COLO829 (cell line): ENCODE data around the gene TBXA2R.
A peak's percentile ranks its signal among the peaks of the same experiment; 100 is the strongest.

Experiments
- DNase-seq: peaks from one replicate; pipeline ENCODE4 v3.0.0; 2012; ENCODE audit warnings: low spot score

TBXA2R gene

DNA sequence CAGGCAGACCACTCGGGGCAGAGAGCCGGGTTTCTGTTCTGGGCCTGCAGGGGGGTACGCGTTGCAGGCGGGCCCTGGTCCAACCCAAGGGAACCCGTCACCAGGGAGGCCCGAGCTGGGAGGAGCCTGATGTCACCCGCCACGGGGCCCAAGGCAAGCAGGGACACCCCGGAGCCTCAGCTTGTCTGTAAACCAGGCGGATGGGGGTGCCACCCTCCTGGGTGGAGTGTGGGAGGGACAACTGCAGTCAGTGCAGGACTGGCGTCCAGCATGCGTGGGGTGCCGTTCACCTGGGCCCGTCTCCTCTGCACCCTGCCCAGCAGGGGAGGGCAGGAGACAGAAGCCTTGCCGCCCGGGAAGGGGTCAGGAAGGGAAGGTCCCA, 12.9 kb upstream of the TBXA2R start:
- DNase-seq: no peak

- DNase-seq: no peak
These were observed 12.3 kb upstream of the TBXA2R start for GRCh38 chr19:3618811-3619630.

DNA sequence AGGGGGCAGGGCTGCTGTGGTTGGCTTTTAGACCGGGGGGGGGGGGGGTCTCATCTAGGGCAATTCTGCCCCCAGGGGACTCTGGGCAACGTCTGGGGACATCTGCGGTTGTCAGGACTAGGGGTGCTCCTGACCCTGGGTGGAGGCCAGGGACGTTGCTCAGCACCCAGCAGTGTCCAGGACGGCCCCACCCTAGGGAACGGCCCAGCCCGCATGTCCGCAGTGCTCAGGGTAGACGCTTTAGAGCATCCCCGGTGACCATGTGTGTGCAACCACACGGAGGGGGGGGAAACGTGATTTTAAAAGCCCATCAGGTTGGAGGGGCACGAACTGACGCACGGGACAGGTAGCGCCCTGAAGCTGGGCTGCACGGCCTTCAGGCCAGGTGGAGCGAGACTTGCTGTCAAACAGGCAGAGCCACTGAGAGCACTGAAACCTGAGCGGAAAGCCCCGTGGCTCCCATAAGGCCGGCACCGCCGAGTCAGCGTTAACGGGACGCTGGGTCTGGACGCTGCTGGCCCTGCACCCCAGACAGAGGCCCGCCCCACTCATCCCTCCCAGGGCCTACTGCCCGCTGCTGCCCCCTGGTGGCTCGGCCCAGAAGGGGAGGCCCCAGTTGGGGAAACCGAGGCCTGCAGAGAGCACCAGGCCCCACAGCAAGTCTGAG, 11.6 kb upstream of the TBXA2R start:
- DNase-seq: peak; percentile 69

- no peak for DNase-seq
These were observed 10.8 kb upstream of the TBXA2R start for GRCh38 chr19:3617463-3617862.

DNA sequence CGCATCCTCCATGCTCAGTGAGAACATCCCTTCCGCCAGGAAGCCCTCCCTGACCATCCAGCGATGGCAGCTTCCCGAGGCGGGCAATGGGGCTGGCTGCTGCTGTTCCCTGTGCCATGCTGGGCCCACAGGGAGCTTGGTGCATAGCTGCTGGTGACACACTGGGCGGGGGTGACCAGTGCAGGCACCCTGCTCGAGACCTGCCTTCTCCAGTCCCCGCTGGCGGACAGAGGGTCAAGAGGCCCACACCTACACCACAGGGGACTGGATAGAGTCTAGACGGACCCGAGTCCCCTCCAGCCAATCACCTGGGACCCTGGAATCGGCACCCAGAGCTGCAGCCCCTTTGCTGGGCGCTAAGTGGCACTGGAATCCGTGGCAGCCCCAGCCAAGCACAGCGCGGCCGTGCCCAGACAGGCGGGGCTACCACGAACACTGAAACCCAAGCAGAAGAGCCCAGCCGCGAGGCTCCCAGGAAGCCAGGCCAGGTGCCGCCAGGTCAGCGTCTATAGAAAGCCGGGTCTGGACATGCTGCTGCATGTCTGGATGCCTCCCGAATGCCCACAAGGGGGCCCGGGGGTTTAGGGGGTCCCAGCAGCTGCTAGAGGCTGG, 9.0 kb upstream of the TBXA2R start:
- no peak for DNase-seq

- DNase-seq: no peak
These were observed 8.3 kb upstream of the TBXA2R start for GRCh38 chr19:3614858-3615505.

GRCh38 chr19:3613818-3614661, 7.4 kb upstream of the TBXA2R start:
- no peak for DNase-seq

DNA sequence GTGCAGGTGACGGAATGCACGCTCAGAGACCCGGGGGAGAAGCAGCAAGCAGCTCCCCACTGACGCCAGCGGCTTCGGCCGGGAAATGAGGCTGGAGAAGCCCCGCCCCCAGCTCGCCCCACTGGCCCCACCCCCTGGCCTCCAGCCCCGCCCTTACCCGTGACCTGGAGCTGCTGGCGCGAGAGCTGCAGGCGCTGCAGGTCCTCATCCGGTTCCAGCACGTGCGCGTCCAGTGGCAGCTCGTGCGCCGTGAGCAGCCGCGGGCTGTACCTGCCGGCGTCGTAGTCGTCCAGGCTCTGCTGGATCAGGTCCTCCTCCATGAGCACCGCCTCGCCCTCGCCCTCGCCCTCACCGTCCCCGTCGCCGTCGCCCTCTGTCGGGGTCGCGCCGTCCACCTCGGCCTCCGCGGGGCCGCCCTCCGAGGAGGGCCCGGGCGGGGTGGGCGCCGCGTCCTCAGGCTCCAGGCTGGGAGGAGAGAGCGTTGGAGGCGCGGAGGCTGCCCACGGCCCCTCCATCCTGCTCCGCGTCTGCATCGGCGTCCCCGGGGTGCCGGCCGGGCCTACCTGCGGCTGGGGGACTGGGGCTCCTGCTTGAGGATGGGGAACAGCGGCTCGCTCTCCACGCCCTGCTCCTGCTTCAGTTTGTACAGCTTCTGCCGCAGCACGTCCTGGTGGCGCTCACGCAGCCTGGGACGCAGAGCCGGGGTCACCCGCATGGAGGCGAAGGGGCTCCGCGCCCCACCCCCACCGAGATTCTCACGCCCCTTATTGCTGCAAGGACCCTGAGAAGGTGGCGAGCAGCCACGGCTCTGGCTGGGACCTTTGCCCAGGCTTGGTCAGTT, 6.4 kb upstream of the TBXA2R start:
- no peak for DNase-seq

- no peak for DNase-seq
These were observed 5.7 kb upstream of the TBXA2R start for GRCh38 chr19:3612330-3612729.

DNA sequence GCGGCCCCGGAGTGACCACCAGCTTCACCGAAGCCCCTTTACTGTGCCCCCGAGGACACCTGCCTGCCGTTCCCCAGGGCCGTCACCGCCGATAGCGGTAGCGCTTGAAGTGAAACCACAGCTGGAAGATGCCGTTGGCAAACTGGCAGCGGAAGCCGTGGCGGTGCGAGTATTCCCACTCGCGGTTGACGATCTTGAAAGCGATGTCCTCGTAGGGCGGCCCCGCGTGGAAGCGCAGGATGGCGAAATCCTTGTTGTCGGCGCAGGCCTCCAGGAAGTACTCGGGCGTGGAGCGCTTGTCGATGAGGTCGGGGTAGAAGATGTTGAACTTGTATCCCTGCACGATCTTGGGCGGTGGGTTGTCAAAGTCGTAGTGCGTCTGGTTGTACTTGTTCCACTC, 5.2 kb upstream of the TBXA2R start:
- no peak for DNase-seq

DNA sequence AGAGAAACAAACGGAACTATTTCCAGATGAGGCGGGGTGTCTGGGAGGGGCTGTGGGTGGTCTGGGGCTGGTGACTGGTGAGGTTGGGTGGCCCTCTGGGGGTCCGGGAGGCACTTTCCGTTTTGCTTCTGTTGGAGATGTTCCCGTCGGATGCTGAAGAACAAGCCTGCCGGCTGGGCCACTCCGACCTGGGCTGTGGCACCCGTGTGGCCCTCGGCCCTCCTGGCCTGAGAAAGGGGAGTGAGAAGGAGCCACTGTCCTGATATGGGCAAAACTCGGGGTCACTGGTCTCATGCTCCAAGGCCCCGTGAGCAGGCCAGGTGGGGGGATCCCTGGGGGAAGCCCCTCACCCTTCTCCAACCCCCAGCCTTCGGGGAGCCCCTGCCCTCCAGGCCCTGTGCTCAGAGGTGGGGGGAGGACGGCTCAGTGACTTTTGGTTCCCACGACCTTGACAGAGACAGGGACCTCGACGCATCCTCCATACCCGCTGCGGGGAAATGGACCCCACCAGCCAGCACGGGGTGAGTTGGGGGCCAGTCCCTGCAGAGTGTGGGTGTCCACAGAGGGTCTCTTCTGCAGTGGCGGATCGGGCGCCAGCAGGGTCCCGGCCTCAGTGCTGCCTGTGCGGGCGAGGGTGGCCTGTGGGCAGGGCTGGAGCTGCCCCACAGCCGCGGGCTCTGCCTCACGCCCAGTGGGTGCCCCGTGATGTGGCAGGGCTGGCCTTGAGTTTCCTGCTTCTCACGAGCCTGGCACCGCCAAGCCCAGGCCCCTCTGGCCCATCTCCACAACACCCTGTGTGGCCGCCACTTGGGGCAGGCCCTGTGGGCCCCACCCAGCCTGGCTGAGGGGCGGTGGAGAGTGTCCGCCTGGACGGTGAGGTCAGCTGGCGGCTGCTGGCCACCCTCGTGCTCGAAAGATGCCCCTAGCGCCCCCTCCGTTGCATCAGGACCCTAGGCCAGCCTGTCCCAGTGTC, 4.4 kb upstream of the TBXA2R start:
- no peak for DNase-seq

GRCh38 chr19:3609779-3610719, 3.4 kb upstream of the TBXA2R start:
- DNase-seq: no peak

- DNase-seq: no peak
These were observed 2.2 kb upstream of the TBXA2R start for GRCh38 chr19:3608750-3609322.

DNA sequence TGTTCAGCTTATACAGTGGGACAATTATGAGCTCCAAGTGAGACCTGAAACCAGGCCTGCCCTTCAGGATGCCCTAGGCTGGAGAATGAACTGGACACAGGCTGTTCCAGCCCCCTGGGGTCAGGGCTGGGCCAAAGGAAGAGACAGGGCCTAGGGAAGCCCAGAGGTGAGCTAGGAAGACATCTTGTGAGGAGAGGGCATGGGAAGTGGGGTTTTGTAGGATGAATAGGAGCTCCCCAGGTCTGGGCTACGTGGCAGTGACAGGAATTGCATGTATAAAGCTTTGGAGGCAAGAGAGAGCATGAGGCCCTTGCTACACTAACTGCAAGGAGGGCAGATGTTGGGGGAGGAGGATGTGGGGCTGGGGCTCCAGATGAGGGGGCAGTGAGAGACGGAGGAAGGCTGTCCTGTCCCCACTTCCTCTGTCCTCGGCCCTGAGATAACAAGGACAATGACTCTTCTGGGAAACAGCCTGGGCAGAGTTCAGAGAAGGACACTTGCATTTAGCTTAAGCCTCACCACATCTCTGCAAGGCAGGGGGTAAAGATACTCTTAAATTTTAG, 1.5 kb upstream of the TBXA2R start:
- no peak for DNase-seq

GRCh38 chr19:3607303-3608078, 816 bp upstream of the TBXA2R start:
- no peak for DNase-seq

GRCh38 chr19:3606174-3606689, 443 bp downstream of the TBXA2R start:
- no peak for DNase-seq

DNA sequence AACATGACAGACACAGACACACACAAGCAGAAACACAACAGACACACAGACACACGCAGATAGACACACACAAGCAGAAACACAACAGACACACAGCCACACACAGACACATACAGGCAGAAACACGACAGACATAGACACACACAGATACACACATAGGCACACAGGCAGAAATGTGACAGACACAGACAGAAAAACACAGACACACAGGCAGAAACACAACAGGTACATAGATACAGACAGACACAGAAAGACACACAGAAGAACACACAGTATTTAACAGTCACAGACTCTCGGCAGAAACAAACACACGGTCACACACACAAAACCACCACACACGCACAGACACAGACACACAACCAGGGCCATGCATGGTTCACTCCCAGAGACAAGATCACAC, 905 bp downstream of the TBXA2R start:
- DNase-seq: no peak
